Measurements from ENCODE around the gene MSMB.
A peak's percentile ranks its signal among the peaks of the same experiment; 100 is the strongest.

MSMB gene

DNA sequence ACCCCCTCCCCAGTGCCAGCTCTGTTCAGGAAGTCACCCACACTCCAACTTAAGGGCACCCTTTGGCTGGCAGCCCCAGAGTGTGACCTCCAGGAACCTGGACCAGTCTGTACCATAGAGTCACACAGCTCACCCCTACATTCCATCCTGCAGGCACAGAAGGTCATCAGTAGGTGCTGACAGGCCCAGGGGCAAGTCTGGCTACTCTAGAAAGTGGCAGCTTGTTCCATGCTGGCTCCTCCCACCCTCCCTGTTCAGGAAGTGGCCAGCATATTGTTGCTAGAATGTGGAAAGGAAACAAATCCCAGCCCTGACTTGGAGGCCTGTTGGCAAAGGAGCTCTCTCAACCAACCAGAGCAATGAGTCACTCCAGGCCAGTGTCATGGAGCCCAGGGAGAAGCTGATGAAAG is 12.5 kb downstream of the MSMB start:
- DNase-seq (ENCODE audit: low read depth in 3 of 3): no peak

DNA sequence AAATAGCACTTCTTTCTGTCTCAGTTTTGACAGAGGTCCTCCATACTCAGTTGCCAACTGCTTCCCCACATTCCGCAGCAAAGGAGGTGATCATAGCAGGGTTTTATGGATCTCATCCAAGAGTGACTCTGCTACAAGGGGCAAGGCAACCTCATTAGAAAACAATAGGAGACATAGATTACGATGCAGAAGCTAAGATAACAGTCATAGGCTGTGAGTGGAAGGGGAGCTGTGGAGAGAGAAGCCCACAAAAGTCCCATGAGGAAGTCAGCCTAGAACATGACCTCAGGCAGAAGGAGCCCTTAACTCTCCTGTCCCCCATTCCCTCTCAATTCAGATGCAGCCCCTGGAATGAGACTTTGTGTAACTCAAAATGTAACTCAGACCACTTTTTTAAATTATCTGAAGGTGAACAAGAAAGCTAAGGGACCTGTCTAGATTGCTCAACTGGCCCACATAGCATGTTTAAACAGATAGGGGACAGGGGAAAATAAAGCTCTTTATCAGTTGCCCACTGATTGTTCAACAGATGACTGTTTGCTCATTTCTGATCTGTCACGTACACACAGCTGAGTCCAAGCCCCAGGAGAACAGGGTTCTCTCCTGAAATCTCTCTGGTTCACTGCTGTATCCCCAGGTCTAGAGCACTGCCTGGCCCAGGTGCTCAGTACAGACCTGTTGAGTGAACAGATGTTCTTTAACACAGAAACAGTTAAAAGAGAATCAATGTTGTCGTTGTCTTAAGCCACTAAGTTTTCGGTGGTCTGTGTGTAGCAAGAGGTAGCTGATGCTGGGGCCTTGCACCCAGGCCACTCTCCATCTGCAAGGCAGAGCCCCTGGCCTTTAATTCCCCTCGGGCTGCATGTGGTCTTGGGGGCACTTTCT is 14.2 kb downstream of the MSMB start:
- DNase-seq (ENCODE audit: low read depth in 3 of 3): no peak

DNA sequence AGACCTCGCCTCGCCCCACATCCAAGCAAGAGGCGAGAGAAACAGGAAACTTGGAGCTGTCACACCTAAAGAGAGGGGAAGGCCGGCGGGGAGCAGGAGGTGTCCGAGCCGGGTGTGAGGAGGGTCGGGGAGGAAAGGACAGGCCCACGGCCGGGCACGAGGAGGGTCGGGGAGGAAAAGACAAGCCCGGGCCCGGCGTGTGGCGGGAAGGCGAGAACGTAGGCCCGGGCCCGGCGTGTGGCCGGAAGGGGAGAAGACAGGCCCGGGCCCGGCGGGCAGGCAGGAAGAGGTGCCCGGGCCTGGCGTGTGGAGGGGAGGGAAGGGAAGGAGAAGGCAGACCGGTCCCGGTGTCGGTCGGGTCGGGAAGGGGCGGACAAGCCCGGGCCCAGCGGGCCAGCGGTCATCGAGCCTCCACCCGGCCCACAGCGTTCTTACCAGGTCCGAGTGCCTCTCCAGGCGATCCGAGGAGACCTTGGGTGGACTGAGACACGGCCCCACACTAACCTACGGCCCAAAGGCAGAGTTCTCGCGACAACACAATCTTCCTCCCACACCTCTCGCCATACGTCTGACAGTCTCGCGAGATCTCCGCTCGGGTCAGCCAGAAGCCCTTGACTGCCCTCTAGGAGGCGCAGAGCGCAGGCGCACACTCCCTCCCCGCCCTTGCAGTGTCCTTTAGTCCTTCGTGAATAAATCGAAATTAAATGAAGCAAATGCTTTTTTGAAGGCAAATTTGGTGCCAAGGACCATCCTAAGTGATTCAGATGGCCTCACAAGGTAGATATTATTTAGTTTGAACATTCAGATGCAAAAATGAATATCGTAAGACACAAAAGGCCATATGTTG is 15.8 kb downstream of the MSMB start, which contains the start of gene NCOA4:
Gene NCOA4, minus strand, starts transcription at position 533 of the 847 bp plus-strand sequence. CDS start 13,943 bp downstream, outside the sequence.
- peak; percentile 86 to 94 (median 89) for DNase-seq (ENCODE audit: low read depth in 3 of 3)

DNA sequence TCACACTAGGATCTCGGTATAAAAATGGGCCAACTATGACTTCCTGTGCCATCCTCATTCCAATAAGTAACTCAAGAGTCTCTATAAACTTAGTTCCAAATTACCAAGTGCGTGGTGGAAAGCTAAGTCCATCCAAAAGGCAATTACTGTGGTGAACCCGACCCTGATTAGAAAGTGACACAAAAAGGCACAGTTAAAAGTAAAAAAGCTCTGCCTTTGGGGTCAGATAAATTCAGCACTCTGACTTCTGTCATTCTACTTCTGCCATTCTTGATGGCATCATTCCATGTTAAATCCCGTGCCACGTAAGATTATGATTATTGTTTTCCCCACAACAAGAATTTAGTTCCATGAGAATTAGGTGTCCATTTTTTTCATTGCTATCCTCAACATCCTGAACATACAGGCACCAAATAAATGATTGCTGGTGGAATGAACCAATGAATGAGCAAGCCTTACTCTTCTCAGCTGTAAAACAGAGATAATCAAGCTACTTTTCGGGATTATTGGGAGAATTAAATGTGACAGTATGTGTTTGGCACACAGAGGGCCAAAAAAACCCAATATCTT is 16.5 kb downstream of the MSMB start:
- DNase-seq (ENCODE audit: low read depth in 3 of 3): no peak

DNA sequence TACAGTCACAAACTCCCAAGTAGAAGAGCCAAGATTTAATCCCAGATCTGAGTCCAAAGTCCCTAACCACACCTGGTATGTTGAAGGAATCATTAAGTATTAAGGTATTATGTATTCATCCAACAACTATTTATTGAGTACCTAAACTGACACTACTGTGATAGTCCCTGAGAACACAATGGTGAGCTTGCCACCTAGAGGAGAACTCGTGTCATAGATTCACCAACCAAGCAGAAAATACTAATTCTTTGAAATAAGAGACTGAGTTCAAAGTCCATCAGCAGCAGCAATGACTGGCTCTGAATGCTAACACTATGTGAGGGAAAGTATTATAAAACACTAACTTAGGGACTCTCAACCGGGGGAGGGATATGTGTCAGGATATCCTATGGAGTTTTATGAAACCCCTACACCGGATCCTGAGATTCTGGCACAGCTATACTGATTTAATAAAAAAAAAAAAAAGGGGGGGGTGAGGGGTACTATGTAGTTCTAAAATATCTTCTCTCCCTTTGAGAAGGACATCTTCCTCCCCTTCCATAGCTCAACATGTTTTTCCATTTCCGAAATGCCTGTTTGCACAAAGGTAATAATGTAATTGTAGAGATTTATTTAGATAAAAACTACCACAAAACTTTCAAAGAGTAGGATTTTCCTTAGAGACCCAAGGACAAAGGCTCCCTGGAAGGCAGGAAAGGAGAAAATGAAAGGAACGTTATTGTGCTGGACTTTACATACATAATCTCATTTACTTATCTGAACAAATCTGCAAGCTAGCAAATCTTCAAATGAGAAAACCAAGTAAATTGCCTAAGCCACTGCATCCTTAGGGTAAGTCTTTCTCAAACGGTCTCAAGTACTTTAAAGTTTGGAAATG is 17.2 kb downstream of the MSMB start:
- DNase-seq (ENCODE audit: low read depth in 3 of 3): peak in 1 of 3 experiments; percentile 5

DNA sequence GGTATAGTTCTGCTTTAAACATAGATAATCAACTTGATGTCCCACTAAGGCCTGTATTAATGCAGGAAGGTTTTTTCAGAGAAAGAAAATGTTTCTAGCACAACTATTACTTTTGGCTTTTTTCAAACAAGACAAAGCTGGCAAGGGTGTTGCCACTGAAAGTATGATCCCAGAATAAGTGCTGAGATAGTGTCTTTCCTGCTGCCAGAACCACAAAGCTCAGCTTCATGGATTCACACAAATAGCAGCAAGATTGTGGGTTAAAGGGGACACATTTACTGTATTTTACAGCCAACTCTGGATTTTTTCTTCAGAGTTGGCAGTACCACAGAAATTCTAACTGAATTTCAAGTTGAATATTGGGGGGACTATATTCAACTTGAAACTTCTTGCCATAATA is 20.0 kb downstream of the MSMB start:
- no peak for DNase-seq (ENCODE audit: low read depth in 3 of 3)

DNA sequence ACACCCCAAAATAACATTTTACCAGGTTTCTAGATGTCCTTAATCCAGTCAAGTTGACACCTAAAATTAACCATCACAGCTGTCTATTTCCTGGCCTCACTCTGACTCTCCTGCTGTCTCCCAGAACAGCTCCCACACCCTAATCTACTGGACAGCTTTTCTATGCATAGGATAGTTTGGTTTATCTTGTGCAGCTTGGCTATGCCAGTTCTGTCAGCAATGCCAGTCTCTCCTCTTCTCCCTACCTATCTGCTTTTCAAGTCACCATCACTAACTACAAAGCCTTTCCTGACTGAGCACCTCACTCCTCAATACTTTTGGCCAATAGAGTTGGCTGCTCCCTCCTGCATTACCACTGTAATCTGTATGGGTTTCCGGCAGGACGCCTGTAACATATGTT is 20.7 kb downstream of the MSMB start:
- no peak for DNase-seq (ENCODE audit: low read depth in 3 of 3)

DNA sequence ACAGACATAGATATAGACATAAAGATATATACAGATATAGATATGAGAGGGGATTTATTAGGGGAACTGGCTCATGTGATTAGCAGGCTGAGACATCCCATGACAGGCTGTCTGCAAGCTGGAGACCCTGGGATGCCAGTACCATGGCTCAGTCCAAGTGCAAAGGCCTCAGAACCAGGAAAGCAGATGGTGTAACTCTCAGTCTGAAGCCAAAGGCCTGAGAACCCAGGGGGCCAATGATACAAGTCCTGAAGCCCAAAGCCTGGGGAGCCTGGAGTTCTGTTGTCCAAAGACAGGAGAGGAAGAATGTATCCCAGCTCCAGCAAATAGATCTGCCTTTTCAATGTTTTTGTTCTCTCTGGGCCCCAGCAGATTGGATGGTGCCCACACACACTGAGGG is 21.1 kb downstream of the MSMB start:
- DNase-seq (ENCODE audit: low read depth in 3 of 3): no peak

DNA sequence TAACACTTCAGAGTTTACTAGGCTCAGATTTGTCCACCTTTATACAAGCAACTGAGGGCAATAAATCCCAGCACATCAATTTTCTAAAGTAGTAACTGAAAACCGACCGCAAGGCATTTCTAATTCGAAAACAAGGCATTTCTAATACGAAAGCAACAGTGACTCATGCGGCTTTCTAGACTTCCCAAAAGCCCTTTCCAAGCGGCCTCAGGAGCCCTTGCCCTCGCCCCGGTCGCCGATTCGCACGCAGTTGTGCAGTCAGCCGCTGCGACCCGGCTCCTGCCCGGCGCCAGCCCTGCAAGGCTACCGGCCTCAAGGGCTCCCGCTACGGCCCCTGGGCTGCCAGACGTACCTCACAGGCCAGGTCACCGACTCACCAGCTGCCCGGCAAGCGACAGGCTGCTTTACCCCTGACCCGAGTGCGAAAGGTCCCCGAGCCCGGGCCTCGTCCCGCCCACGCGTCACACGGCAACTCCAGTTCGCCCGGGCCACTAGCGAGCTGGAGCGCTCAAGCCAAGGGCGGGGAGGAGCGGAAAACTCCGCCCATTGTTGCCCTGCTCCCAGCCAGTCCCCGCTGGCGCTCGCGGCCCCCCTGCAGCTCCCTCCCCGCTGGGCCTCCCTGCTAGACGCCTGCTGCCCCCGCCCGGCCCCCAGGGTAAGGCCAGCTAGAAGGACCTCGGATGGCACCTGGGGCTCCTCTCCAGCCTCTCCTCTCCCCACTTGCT is 22.9 kb downstream of the MSMB start:
- peak; percentile 52 to 58 (median 57) for DNase-seq (ENCODE audit: low read depth in 3 of 3)

DNA sequence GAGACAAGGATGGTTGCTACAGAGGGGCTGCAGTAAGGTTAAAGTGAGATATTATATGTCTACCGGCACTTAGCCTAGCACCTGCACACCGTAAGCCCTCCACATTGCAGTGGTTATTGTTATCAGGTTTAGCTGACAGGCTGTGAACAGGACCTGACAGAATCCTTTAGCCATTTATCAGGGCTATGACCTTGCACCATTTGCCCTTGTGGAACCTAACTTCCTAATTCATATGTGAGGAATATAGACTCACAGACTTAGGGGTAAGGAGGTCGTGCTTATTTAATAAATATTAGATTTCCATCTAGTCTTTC is 25.8 kb downstream of the MSMB start:
- no peak for DNase-seq (ENCODE audit: low read depth in 3 of 3)

DNA sequence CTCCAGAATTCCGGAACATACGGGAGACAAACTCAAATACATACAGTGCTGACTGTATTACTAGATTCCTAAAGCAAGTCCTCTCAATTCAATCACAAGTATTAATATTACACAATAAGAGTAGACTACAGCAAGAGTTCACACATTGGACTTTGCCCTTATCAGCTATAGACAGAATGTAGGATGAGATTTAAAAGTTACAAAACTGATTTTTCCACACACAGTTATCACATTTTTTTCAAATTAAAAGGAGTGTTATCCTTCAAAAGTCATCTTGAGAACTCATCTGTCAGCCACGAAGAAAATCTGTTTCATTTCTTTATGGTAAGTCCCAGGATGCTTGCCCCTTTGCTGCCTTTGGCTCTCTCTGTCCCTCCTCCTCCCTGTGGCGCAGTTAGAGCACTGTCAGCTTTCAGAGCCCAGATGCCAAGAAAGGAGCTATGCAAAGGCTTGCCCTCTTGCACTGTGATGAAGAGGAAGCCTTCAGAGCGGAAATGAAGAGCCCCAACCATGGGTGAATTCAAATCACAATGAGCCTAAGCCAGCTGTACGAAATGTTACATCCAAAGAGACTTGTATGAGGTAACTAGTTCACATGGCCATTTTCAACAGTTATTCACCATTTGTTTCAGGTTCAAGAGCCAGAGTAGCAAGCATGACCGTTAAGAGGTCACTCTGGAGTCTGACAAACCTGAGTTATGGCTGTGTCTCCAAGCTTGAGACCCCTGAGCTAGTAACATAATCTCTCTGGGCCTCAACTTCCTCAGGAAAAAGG is 26.3 kb downstream of the MSMB start:
- DNase-seq (ENCODE audit: low read depth in 3 of 3): no peak

DNA sequence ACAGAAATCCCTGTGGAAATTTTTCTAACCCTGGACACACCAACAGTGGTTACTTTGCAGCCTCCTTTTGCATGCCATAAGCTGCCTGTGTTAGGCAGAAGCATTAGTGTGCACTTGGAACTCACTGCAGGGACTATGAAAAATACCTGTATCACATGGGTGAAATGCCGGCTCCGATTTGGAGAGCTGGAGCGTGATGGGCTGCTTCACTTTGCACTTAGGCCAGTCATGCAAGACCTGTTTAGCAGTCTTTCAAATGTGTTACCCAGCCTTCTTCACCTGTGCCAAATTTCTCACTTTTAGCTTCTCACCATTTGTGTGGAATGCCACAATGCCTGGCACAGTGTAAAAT is 26.9 kb downstream of the MSMB start:
- no peak for DNase-seq (ENCODE audit: low read depth in 3 of 3)

DNA sequence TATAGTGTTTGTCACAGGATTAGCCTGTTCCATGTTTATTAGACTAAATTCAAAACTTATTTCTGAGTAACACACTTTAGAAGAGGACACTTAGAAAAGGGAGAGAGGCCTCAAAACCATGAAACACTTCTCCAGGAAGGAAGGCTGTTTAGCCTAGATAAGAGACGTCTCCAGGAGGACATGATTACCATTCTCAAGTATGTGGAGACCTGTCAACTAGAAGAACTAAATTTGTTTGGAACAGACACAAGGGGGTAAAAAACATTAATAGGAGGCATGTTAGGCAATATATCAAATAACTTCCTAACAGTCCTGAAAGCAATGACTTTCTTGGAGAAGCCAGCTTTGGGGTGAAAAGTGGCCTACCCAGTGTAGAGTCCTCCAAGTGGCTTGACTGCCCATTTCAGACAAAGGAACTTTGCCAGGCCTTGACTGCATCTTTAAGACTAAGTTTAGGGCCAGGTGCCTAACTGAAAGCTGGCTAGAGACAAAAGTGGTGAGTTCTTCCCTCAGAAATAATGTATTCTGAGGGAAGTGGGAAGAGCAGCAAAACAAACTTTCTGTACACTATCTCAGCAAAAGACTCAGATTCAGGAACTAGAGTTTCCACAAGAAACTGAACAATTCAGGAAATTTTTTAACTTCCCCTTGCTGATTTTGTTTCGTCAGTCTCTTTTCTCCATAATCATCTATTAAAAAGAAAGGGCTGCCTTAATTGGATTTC is 27.5 kb downstream of the MSMB start:
- no peak for DNase-seq (ENCODE audit: low read depth in 3 of 3)

DNA sequence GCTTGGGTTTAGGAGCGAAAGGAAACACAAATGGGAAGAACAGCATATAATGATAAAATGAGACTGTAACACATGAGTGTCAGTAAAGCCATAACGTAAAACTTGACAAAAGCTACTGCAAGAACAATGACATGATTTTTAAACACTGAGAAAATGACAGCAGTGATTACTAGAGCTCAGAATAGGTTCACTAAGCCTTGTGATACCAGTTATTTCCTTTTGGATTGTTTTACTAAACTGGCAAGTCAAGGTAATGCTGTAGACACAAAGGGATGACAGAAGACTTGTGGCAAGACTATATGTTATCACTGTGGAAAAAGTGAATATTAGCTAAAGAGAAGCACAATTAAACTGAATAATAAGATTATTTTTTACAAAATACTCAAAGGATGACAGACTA is 28.3 kb downstream of the MSMB start:
- DNase-seq (ENCODE audit: low read depth in 3 of 3): no peak

DNA sequence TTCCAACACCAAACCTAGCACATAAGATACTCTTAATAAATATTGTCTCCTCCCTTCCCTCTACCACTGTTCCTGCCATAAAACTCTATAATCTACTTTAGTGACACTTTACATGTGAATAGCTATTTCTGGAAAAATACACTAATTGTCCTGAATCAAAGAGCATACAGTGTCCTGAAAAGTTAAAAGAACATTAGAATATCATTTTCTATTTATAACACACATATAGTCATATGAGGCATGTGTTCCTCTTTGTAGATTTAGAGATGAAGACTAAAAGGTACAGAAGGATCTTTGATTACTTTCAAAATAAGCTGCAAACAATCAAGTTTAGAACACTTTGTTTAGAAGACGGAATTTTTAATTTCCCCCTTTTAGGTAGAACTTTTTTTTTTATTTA is 29.3 kb downstream of the MSMB start:
- no peak for DNase-seq (ENCODE audit: low read depth in 3 of 3)

DNA sequence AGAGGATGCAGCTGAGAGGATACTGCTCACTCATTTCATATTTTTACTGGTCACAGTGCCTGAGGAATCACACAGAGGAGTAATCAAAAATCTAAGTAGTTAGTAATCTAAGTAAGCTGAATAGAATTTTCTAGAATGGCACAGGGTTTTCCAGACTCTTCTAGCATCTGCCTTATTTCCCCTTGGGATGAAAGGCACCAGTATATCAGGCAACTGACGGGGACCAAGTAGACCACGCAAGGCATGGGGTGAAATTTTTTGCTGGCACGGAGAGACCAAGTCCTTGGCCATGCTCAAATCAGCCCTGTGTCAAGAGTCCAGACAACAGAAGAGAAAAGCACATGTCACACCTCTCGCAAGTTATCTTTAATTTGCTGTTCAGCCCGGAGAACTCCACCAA is 29.9 kb downstream of the MSMB start:
- DNase-seq (ENCODE audit: low read depth in 3 of 3): no peak

DNA sequence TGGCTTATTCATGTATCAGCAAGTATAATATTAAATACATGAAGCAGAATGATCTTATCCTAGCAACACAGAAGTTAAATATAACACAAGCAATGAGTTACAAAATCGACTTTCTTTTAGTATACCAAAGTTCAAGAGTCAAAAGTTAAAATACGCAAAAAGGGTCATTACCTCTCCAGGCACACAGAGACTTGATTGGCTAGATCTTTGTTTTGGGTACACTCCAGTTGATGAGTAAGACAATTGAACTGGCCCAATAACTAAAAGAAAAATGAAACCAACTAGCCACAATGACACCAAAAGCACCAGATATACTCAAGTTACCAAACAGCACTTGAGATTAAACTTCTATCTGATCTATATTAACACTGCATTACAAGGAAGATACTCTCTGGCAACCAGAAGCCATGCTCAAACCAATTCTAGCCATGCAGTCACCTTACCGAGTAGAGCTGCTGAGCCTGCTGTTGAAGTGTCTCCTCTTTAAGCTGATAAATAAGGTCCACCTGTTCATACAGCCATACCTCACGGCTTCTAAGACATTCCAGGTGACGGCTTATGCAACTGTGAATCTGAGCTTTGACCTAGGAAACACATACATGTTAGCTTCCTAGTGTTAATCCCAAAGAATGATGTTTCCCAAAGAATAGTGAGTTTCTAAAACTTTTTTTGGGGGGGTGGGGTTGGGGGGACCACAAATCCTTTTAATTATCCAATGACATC is 31.2 kb downstream of the MSMB start:
- DNase-seq (ENCODE audit: low read depth in 3 of 3): no peak

DNA sequence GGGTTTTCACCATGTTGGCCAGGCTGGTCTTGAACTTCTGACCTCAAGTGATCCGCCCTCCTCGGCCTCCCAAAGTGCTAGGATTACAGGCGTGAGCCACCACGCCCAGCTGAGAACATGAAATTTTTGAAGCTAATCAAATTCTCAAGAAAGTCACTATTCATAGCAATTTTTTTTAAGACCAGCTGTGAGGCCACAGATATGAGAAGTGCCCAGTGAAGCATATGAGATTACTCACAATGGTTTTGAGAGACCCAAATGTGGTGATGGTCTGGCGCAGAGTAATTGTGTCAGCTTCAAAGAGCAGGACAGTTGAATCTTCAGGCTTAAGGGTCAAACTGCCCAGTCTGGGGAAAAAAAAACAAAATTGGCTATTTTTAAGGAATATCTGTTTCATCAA is 31.9 kb downstream of the MSMB start:
- no peak for DNase-seq (ENCODE audit: low read depth in 3 of 3)

DNA sequence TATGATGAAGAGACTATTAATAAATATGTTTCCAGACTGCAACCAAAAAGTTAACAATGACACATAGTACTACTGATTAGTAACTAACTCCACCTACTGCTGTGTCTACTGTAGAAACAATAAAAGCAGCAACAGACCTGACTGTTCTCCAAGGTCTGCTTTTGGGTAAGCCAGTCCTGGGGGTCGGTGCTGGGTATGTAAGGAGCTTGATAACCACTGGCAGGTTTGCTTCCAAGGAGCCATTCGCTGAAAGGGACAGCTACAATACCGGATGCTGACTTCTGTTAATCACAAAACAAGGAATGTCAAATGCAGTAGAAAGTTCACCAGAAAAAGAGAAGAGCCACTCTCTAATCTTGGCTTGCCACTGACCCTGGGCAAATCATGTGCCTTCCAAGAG is 33.3 kb downstream of the MSMB start:
- no peak for DNase-seq (ENCODE audit: low read depth in 3 of 3)

Data from stimulated activated CD4-positive, alpha-beta T cell treated with anti-CD3 and anti-CD28 coated beads, TNF-alpha, amount 100 ng/mL, for 4 hours (primary cell).